Measurements from ENCODE around the gene UBE2L3.

DNA sequence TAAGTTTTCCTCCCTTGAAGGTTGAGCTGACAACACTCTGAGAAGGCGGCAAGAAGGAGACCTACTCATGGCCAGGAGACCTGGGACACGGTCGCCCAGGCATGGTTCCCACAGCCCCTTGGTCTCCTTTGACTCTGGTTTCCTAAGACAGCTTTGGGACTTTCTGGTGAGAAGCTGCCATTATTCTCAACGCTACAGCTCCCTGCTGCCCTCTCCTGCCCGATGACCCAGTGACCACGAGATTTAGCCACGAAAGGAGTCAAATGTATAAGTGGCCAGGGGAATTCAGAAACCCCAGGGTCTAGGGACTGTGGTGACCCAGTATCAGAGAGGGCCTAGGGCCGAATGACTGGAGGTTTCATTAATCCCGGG is 73.9 kb downstream of the UBE2L3 start:
- TF ChIP-seq, protein P1, sequence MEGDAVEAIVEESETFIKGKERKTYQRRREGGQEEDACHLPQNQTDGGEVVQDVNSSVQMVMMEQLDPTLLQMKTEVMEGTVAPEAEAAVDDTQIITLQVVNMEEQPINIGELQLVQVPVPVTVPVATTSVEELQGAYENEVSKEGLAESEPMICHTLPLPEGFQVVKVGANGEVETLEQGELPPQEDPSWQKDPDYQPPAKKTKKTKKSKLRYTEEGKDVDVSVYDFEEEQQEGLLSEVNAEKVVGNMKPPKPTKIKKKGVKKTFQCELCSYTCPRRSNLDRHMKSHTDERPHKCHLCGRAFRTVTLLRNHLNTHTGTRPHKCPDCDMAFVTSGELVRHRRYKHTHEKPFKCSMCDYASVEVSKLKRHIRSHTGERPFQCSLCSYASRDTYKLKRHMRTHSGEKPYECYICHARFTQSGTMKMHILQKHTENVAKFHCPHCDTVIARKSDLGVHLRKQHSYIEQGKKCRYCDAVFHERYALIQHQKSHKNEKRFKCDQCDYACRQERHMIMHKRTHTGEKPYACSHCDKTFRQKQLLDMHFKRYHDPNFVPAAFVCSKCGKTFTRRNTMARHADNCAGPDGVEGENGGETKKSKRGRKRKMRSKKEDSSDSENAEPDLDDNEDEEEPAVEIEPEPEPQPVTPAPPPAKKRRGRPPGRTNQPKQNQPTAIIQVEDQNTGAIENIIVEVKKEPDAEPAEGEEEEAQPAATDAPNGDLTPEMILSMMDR (IDR thresholded peaks at IDR 0.05; ENCODE audit: low read length): no peak
- no peak for TF ChIP-seq EZH2 (IDR thresholded peaks at IDR 0.05; ENCODE audit: borderline replicate concordance, low read length)

Measured in OCI-LY1 (cell line).